Prostate gland (tissue), 2 donors: ENCODE measurements around the gene CAMKK2. TPM values are rescaled to one million over a fixed set of nuclear protein-coding genes. Genes with fewer than 3 reads are reported as not detected.

Experiments used
- DNase-seq: peaks from one replicate; pipeline ENCODE4 v3.0.0-alpha.2; 2019; ENCODE audit warnings: low spot score
- H3K27ac ChIP-seq, 2 donors: fragments of 200-600 bp; sonication (generic); 2 replicates each; pipeline ENCODE4 v1.5.1; 2017 to 2019
- H3K27me3 ChIP-seq: fragments of 200-600 bp; sonication (generic); replicated peaks from 2 replicates; pipeline ENCODE4 v1.5.1; 2019; ENCODE audit not compliant: insufficient read depth
- H3K36me3 ChIP-seq, 2 donors: fragments of 200-600 bp; sonication (generic); 1 replicate in 1 of 2; 2 replicates in 1 of 2; pipeline versions ENCODE4 v1.5.1 to v1.8.1; 2017 to 2019
- H3K4me1 ChIP-seq: fragments of 200-600 bp; sonication (generic); replicated peaks from 2 replicates; pipeline ENCODE4 v1.5.1; 2019
- H3K4me3 ChIP-seq, 2 donors: fragments of 200-600 bp; sonication (generic); 2 replicates each; pipeline ENCODE4 v1.5.1; 2017 to 2019
- H3K9me3 ChIP-seq: fragments of 200-600 bp; sonication (generic); 2 replicates; pipeline ENCODE4 v1.5.1; 2017
- CTCF ChIP-seq, 4 experiments: fragments of 200-600 bp in 2 of 4; fragments of 450-650 bp in 2 of 4; sonication (generic) in 2 of 4; IDR thresholded peaks; 1 replicate in 3 of 4; 2 replicates in 1 of 4; pipeline ENCODE4 v1.5.1; 2016 to 2019; ENCODE audit warnings: antibody characterized with exemption in 4 of 4, mild to moderate bottlenecking in 2 of 4, moderate library complexity in 2 of 4
- POLR2A ChIP-seq: fragments of 450-650 bp; IDR thresholded peaks from one replicate; pipeline ENCODE4 v1.6.1; 2016; ENCODE audit warnings: antibody characterized with exemption, mild to moderate bottlenecking
- POLR2AphosphoS5 ChIP-seq: sonication (generic); formaldehyde crosslinking; IDR thresholded peaks from one replicate; pipeline ENCODE4 v1.6.1; 2017; ENCODE audit warnings: antibody characterized with exemption
- WGBS: methylation state at CpG from one replicate; pipeline ENCODE4 v1.1.5; 2018; 5-methylcytosine and 5-hydroxymethylcytosine counted together
- intact Hi-C: fragments of 100-400 bp; cut with DNase I; formaldehyde crosslinking; loops from one replicate; pipeline ENCODE4 v1.14.2; 2022
- total RNA-seq, 2 donors: library from RNA; depleted of rRNA; stranded (reverse); fragments of >200 nt; gene quantifications; one replicate each; pipeline ENCODE4 v1.1.0, GENCODE V29; 2016

The CAMKK2 gene
- total RNA-seq, 2 donors from 2014 or later: 26.9 to 52.2 TPM

DNA sequence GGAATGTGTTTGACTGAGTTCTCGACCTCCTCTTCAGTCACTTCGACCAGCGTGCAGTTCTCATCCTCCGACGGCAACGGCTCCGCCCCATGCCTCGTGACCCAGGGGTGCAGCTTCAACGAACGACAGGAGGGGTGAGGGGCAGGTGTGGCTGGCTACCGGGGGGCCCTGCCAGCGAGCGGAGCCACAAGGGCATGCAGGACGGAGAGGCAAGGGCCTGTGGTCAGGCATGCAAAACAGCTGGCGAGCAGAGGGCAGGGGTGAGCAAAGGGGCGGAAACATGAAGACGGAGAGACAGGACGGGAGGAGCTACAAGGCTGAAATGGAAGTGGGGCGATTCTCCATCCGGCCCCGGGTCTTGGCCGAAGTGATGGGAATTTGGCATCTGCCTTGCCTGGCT is 47.9 kb downstream of the CAMKK2 start:
- Histone ChIP-seq H3K36me3 (peaks cover 10 to 34% of the 10 kb centered on the region in 2 donors), H3K27me3 (no peaks in the 10 kb centered on the region), H3K9me3 (no peaks in the 10 kb centered on the region), H3K27ac (no peak overlapping the region), H3K4me1 (no peaks in the 10 kb centered on the region), H3K4me3 (no peak overlapping the region)
- no peak for TF ChIP-seq POLR2AphosphoS5
- no peak for TF ChIP-seq POLR2A
- TF ChIP-seq CTCF (IDR thresholded peaks at IDR 0.05): no peak
- no peak for DNase-seq
- intact Hi-C loops: no loop called here
- WGBS: 90% methylated on average over 19 of the region's 22 CpGs

DNA sequence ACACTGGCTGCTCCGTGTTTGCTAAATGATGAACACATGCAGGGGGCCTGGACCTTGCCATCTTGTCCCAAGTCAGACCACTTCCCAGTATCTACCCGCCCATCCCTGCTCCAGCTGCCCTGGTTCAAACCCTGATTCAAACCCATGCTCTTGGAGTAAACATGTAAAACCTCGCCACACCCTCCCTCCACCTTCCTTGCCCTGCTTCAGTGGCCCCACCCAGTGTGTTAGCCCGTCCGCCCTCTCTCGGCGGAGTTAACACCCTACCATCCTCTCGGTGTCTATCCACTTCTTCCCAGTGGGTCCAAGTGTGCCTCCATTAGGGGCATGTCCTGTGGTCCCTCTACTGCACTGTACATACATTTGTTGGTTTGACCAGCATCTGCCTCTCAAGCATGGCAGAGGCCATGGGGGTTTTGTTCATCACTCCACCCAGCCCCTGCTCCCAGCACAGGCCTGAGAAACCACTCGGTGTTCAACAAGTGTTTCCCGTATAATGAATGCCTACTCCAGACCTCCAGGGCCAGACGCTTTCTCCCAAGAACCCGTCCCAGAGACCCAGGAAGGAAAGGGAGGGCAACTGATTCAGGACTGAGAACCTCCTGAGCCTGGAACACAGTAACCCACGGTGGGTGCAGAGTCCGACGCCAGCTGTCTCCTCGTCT is 49.5 kb downstream of the CAMKK2 start:
- Histone ChIP-seq H3K4me3 (no peak overlapping the region), H3K27ac (no peak overlapping the region), H3K27me3 (no peaks in the 10 kb centered on the region), H3K9me3 (no peaks in the 10 kb centered on the region), H3K36me3 (peaks cover 3 to 25% of the 10 kb centered on the region in 2 donors), H3K4me1 (no peaks in the 10 kb centered on the region)
- intact Hi-C loops: no loop called here
- TF ChIP-seq POLR2A: no peak
- no peak for TF ChIP-seq CTCF (IDR thresholded peaks at IDR 0.05)
- TF ChIP-seq POLR2AphosphoS5: no peak
- no peak for DNase-seq
- 91% methylated on average over 16 of the region's 16 CpGs for WGBS

- H3K4me3 ChIP-seq: no peak overlapping the region
- DNase-seq: no peak
- TF ChIP-seq CTCF (IDR thresholded peaks at IDR 0.05): no peak
- no peak for TF ChIP-seq POLR2A
- no peak for TF ChIP-seq POLR2AphosphoS5
- H3K9me3 ChIP-seq: no peaks in the 10 kb centered on the region
- WGBS: 90% methylated on average over 7 of the region's 7 CpGs
- H3K27me3 ChIP-seq: no peaks in the 10 kb centered on the region
- H3K27ac ChIP-seq: no peak overlapping the region
- H3K4me1 ChIP-seq: no peaks in the 10 kb centered on the region
- peaks cover 3 to 25% of the 10 kb centered on the region in 2 donors for H3K36me3 ChIP-seq
- intact Hi-C loops: no loop called here
Measured at GRCh38 chr12:121245951-121246350, 50.6 kb downstream of the CAMKK2 start.

DNA sequence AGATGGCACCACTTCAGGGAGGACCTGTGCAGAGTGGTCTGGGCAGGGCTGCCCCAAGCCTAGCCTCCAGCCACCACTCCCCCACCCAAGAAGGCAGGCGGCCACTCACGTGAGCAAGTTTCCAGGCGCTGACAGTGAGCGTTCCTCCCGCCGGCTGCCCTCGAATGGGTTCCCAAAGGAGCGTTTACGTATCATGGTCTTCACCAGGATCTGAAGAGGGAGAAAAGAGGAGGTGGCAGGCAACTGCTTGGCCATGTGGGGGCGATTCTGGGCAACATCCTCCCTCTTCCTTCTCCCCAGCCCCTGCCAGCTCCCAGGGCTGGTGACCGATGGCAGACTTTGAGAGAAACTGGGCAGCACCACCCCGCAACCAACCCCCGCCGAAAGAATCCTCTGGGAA is 51.5 kb downstream of the CAMKK2 start:
- H3K9me3 ChIP-seq: no peaks in the 10 kb centered on the region
- no peaks in the 10 kb centered on the region for H3K27me3 ChIP-seq
- H3K4me1 ChIP-seq: no peaks in the 10 kb centered on the region
- WGBS: 90% methylated on average over 14 of the region's 14 CpGs
- H3K4me3 ChIP-seq: no peak overlapping the region
- TF ChIP-seq POLR2A: no peak
- TF ChIP-seq CTCF (IDR thresholded peaks at IDR 0.05): no peak
- TF ChIP-seq POLR2AphosphoS5: no peak
- no peak for DNase-seq
- no peak overlapping the region for H3K27ac ChIP-seq
- intact Hi-C loops: no loop called here
- peaks cover 3 to 20% of the 10 kb centered on the region in 2 donors for H3K36me3 ChIP-seq
